Measurements from ENCODE around the gene NTN4.

The NTN4 gene

GRCh38 chr12:95715177-95715576 is 75.4 kb downstream of the NTN4 start:
- H3K27me3 ChIP-seq (ENCODE audit: insufficient read depth, low read length) = no peaks in the 10 kb centered on the region
- H3K27ac ChIP-seq (ENCODE audit: low read depth, low read length, poor library complexity, severe bottlenecking) = no peak overlapping the region
- no peaks in the 10 kb centered on the region for H3F3A ChIP-seq (ENCODE audit: insufficient read depth, low read length)
- H3K9me3 ChIP-seq (ENCODE audit: low read length) = no peaks in the 10 kb centered on the region
- H2AFZ ChIP-seq (ENCODE audit: low read length) = no peak overlapping the region
- no peaks in the 10 kb centered on the region for H3K79me2 ChIP-seq (ENCODE audit: insufficient read depth, low read length)
- no peaks in the 10 kb centered on the region for H4K20me1 ChIP-seq (ENCODE audit: insufficient read depth, low read length)
- TF ChIP-seq CTCF (IDR thresholded peaks at IDR 0.05; ENCODE audit: low read length) (no peak), EZH2 (IDR thresholded peaks at IDR 0.05; ENCODE audit: borderline replicate concordance, low read length) (no peak)
- H3K36me3 ChIP-seq (ENCODE audit: insufficient read depth, low read length) = no peaks in the 10 kb centered on the region
- H3K9ac ChIP-seq (ENCODE audit: low read length) = no peak overlapping the region
- no peaks in the 10 kb centered on the region for H3K9me2 ChIP-seq (ENCODE audit: low read depth, low read length)
- H3K4me3 ChIP-seq (ENCODE audit: low read depth, low read length, poor library complexity, severe bottlenecking) = no peak overlapping the region
- H3K4me1 ChIP-seq (ENCODE audit: insufficient read depth, low read length, severe bottlenecking) = no peaks in the 10 kb centered on the region
- H3K4me2 ChIP-seq (ENCODE audit: low read length) = no peak overlapping the region

- Histone ChIP-seq H3K9me3 (ENCODE audit: low read length) (no peaks in the 10 kb centered on the region), H3K27ac (ENCODE audit: low read depth, low read length, poor library complexity, severe bottlenecking) (no peak overlapping the region), H3K4me3 (ENCODE audit: low read depth, low read length, poor library complexity, severe bottlenecking) (no peak overlapping the region), H3K27me3 (ENCODE audit: insufficient read depth, low read length) (no peaks in the 10 kb centered on the region), H3F3A (ENCODE audit: insufficient read depth, low read length) (no peaks in the 10 kb centered on the region), H2AFZ (ENCODE audit: low read length) (no peak overlapping the region), H4K20me1 (ENCODE audit: insufficient read depth, low read length) (no peaks in the 10 kb centered on the region), H3K9me2 (ENCODE audit: low read depth, low read length) (no peaks in the 10 kb centered on the region), H3K4me1 (ENCODE audit: insufficient read depth, low read length, severe bottlenecking) (no peaks in the 10 kb centered on the region), H3K4me2 (ENCODE audit: low read length) (no peak overlapping the region), H3K9ac (ENCODE audit: low read length) (no peak overlapping the region), H3K79me2 (ENCODE audit: insufficient read depth, low read length) (no peaks in the 10 kb centered on the region), H3K36me3 (ENCODE audit: insufficient read depth, low read length) (no peaks in the 10 kb centered on the region)
- TF ChIP-seq EZH2 (IDR thresholded peaks at IDR 0.05; ENCODE audit: borderline replicate concordance, low read length) (no peak), CTCF (IDR thresholded peaks at IDR 0.05; ENCODE audit: low read length) (no peak)
Measured at GRCh38 chr12:95712269-95712668, 78.3 kb downstream of the NTN4 start.

- no peak for TF ChIP-seq CTCF (IDR thresholded peaks at IDR 0.05; ENCODE audit: low read length)
- no peak for TF ChIP-seq EZH2 (IDR thresholded peaks at IDR 0.05; ENCODE audit: borderline replicate concordance, low read length)
- no peaks in the 10 kb centered on the region for H3K27me3 ChIP-seq (ENCODE audit: insufficient read depth, low read length)
- no peak overlapping the region for H2AFZ ChIP-seq (ENCODE audit: low read length)
- H3K4me1 ChIP-seq (ENCODE audit: insufficient read depth, low read length, severe bottlenecking) = no peaks in the 10 kb centered on the region
- H3F3A ChIP-seq (ENCODE audit: insufficient read depth, low read length) = no peaks in the 10 kb centered on the region
- no peaks in the 10 kb centered on the region for H3K79me2 ChIP-seq (ENCODE audit: insufficient read depth, low read length)
- no peak overlapping the region for H3K9ac ChIP-seq (ENCODE audit: low read length)
- no peak overlapping the region for H3K4me3 ChIP-seq (ENCODE audit: low read depth, low read length, poor library complexity, severe bottlenecking)
- H3K27ac ChIP-seq (ENCODE audit: low read depth, low read length, poor library complexity, severe bottlenecking) = no peak overlapping the region
- H3K9me2 ChIP-seq (ENCODE audit: low read depth, low read length) = no peaks in the 10 kb centered on the region
- no peak overlapping the region for H3K4me2 ChIP-seq (ENCODE audit: low read length)
- no peaks in the 10 kb centered on the region for H4K20me1 ChIP-seq (ENCODE audit: insufficient read depth, low read length)
- H3K9me3 ChIP-seq (ENCODE audit: low read length) = no peaks in the 10 kb centered on the region
- no peaks in the 10 kb centered on the region for H3K36me3 ChIP-seq (ENCODE audit: insufficient read depth, low read length)
Measured at GRCh38 chr12:95710386-95710785, 80.2 kb downstream of the NTN4 start.

Data from OCI-LY1 (cell line).